ENCODE results near the gene ASAP3. TPM values are rescaled to one million over a fixed set of nuclear protein-coding genes. Genes with fewer than 3 reads are reported as not detected.
A peak's percentile ranks its signal among the peaks of the same experiment; 100 is the strongest.

Gene ASAP3
- total and polyA plus RNA-seq, 4 donors = 8.3 to 25.9 (median 16.7) TPM

DNA sequence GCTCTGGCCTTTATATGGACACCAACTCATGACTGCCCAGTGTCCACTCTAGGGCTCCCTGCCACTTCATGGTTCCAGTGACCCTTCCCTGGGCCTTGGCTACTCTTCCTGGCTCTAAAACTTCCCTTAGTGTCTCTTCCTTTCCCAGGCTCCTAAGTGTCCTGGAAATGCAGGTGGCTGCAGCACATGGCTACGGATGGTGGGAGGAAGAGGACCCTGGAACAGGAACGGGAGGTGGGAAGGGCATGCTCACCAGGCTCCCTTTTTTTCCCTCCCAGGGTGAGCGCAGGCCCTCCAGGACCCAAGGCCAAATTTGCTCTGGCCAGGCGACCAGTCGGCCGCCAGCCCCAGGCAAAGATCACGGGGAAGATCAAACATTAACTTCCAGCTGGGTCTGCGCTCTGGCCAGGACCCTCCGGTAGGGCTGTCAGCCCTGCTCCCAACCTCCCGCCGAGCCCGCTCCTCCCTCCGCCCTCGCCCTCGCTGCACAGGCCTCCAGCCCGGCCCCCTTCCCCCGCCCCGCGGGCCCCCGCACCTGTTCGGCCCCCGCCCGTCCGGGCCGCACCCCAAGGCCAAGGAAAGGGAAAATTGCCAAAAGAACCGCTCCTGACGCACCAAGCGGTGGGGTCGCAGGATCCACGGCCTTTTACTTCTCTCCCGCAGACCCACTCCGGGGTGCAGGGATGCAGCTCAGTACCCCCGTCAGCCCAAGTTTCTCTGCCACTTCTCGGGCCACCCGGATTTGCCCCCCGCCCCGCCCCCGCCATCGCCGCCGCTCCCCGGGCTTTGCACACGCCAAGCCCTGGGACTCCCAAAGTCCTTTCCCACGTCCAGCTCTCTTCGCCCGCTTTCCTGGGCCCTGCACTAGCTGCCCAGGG is 60.3 kb downstream of the ASAP3 start (continued):
- TF ChIP-seq, protein P1, sequence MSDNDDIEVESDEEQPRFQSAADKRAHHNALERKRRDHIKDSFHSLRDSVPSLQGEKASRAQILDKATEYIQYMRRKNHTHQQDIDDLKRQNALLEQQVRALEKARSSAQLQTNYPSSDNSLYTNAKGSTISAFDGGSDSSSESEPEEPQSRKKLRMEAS (IDR thresholded peaks at IDR 0.05) = peak; percentile 91
- no peak for TF ChIP-seq GABPA (IDR thresholded peaks at IDR 0.05 in 1 of 2, conservative IDR thresholded peaks at IDR 0.05 in 1 of 2)
- no peak for TF ChIP-seq EGR1 (IDR thresholded peaks at IDR 0.05; ENCODE audit: low read depth in 2 of 2)
- peak; percentile 59 to 74 for TF ChIP-seq RXRA (IDR thresholded peaks at IDR 0.05)
- TF ChIP-seq SP1 (IDR thresholded peaks at IDR 0.05) = peak; percentile 63

- Histone ChIP-seq H3K27ac (ENCODE audit: low read depth in 1 of 2, low read length in 2 of 2) (peak overlapping the region; percentile 33 to 89), H3K36me3 (ENCODE audit: control insufficient read depth in 4 of 4, insufficient read depth in 3 of 4, low read depth in 1 of 4, low read length in 3 of 4) (no peaks in the 10 kb centered on the region), H3K4me1 (ENCODE audit: control insufficient read depth in 4 of 4, insufficient read depth in 4 of 4, low read length in 3 of 4) (peaks cover 17 to 65% (median 35%) of the 10 kb centered on the region in 4 donors), H3K9ac (ENCODE audit: low read depth in 1 of 2, low read length in 2 of 2) (peak overlapping the region; percentile 29 to 80), H3K9me3 (ENCODE audit: control insufficient read depth in 4 of 4, low read length in 3 of 4) (no peaks in the 10 kb centered on the region), H3K4me3 (ENCODE audit: low read depth in 1 of 3, low read length in 3 of 3) (peak overlapping the region; percentile 36 to 79 (median 58)), H3K27me3 (ENCODE audit: control insufficient read depth in 4 of 4, insufficient read depth in 4 of 4, low read length in 3 of 4) (no peaks in the 10 kb centered on the region)
- TF ChIP-seq REST (IDR thresholded peaks at IDR 0.05) = no peak
- TF ChIP-seq FOXA1 (IDR thresholded peaks at IDR 0.05) = no peak
- TF ChIP-seq RXRA (IDR thresholded peaks at IDR 0.05) = no peak
- TF ChIP-seq YY1 (IDR thresholded peaks at IDR 0.05) = no peak
- no peak for TF ChIP-seq HNF4G (IDR thresholded peaks at IDR 0.05)
- no peak for TF ChIP-seq EGR1 (IDR thresholded peaks at IDR 0.05; ENCODE audit: low read depth in 2 of 2)
- TF ChIP-seq SP1 (IDR thresholded peaks at IDR 0.05) = no peak
- no peak for TF ChIP-seq TAF1 (conservative IDR thresholded peaks at IDR 0.05)
- TF ChIP-seq, protein P1 (IDR thresholded peaks at IDR 0.05) = no peak
- TF ChIP-seq RAD21 (IDR thresholded peaks at IDR 0.05) = no peak
- TF ChIP-seq GABPA (IDR thresholded peaks at IDR 0.05 in 1 of 2, conservative IDR thresholded peaks at IDR 0.05 in 1 of 2) = no peak
- TF ChIP-seq, protein P2, sequence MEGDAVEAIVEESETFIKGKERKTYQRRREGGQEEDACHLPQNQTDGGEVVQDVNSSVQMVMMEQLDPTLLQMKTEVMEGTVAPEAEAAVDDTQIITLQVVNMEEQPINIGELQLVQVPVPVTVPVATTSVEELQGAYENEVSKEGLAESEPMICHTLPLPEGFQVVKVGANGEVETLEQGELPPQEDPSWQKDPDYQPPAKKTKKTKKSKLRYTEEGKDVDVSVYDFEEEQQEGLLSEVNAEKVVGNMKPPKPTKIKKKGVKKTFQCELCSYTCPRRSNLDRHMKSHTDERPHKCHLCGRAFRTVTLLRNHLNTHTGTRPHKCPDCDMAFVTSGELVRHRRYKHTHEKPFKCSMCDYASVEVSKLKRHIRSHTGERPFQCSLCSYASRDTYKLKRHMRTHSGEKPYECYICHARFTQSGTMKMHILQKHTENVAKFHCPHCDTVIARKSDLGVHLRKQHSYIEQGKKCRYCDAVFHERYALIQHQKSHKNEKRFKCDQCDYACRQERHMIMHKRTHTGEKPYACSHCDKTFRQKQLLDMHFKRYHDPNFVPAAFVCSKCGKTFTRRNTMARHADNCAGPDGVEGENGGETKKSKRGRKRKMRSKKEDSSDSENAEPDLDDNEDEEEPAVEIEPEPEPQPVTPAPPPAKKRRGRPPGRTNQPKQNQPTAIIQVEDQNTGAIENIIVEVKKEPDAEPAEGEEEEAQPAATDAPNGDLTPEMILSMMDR (IDR thresholded peaks at IDR 0.05; ENCODE audit: low read depth, low read length, missing input control) = no peak
- no peak for TF ChIP-seq FOXA2 (IDR thresholded peaks at IDR 0.05)
- no peak for DNase-seq (ENCODE audit: low spot score)
- WGBS = 35% methylated on average over 6 of the region's 6 CpGs
These were observed 61.0 kb downstream of the ASAP3 start for GRCh38 chr1:23422941-23423340.
